ENCODE results near the gene FZD10.

Gene FZD10

GRCh38 chr12:130124605-130125244 is 37.5 kb upstream of the FZD10 start:
- DNase-seq (ENCODE audit: low read depth in 2 of 2): no peak
- H3K4me3 ChIP-seq (replicated peaks in 1 of 2; ENCODE audit: low read depth in 2 of 2, low read length in 2 of 2): no peak overlapping the region
- TF ChIP-seq, protein P1, sequence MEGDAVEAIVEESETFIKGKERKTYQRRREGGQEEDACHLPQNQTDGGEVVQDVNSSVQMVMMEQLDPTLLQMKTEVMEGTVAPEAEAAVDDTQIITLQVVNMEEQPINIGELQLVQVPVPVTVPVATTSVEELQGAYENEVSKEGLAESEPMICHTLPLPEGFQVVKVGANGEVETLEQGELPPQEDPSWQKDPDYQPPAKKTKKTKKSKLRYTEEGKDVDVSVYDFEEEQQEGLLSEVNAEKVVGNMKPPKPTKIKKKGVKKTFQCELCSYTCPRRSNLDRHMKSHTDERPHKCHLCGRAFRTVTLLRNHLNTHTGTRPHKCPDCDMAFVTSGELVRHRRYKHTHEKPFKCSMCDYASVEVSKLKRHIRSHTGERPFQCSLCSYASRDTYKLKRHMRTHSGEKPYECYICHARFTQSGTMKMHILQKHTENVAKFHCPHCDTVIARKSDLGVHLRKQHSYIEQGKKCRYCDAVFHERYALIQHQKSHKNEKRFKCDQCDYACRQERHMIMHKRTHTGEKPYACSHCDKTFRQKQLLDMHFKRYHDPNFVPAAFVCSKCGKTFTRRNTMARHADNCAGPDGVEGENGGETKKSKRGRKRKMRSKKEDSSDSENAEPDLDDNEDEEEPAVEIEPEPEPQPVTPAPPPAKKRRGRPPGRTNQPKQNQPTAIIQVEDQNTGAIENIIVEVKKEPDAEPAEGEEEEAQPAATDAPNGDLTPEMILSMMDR (IDR thresholded peaks at IDR 0.05; ENCODE audit: low read depth, low read length): no peak

DNA sequence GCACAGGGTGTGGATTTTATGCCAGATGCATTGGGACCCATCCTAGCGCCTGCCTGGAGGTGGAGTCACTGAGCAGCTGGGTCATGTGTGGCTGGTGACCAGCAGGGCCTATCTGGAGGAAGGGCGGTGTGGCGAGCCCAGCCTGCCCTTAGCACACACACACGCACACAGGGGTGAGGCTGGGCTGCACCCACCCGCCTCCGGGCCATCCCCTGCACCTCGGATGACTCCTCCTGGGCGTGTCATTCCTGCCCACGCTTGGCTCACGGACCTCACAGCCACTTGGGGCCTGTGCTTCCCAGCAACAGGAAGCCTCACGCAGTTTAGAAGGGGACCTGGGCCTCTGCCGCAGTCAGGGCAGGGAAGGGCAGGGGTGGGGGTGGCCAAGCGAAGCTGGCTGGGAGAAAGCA is 36.2 kb upstream of the FZD10 start:
- TF ChIP-seq, protein P1 (IDR thresholded peaks at IDR 0.05; ENCODE audit: low read depth, low read length): no peak
- no peak for DNase-seq (ENCODE audit: low read depth in 2 of 2)
- H3K4me3 ChIP-seq (replicated peaks in 1 of 2; ENCODE audit: low read depth in 2 of 2, low read length in 2 of 2): no peak overlapping the region

- TF ChIP-seq, protein P1 (IDR thresholded peaks at IDR 0.05; ENCODE audit: low read depth, low read length): no peak
- no peak for DNase-seq (ENCODE audit: low read depth in 2 of 2)
- H3K4me3 ChIP-seq (replicated peaks in 1 of 2; ENCODE audit: low read depth in 2 of 2, low read length in 2 of 2): no peak overlapping the region
These were observed 34.7 kb upstream of the FZD10 start for GRCh38 chr12:130127532-130127911.

DNA sequence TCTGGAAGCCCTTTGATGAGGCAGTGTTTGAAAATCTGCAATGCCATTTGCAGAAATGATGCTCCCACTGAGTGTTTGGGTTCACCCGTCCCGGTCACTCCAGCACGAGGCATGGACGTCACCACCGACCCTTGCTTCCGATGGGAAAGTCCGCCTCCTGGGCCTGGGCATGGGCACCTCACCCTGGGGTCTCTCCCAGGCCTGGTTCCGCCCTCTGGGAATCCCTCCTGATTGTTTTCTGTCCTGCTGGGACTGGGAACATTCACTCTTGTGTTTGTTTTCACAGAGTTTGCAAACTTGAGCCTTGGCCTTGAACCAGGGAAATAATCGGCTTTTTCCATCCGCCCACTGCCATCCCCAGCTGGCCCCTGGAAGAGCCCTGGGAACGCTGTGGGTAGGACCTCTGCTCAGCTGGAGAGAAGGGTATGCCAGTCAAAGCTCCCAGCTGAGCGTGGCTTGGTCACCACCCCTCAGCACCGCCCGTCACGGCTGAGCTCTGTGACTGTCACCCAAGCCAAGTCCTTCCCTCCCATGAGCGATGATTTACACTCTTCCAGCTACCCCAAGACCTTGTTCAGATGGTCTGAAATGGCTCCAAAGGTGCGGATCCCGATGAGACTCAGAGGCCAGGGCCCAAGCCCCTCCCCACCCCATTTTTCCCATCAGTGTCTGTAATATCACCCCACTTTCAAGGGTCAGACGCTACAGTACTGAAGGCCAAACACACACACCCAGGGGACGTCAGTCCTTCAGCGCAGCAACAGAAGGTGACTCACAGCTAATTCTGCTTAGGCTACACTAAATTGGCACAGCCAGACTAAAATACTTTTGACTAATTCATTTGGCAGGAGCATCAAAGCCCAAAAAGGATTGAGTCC is 34.1 kb upstream of the FZD10 start:
- DNase-seq (ENCODE audit: low read depth in 2 of 2): no peak
- TF ChIP-seq, protein P1 (IDR thresholded peaks at IDR 0.05; ENCODE audit: low read depth, low read length): no peak

DNA sequence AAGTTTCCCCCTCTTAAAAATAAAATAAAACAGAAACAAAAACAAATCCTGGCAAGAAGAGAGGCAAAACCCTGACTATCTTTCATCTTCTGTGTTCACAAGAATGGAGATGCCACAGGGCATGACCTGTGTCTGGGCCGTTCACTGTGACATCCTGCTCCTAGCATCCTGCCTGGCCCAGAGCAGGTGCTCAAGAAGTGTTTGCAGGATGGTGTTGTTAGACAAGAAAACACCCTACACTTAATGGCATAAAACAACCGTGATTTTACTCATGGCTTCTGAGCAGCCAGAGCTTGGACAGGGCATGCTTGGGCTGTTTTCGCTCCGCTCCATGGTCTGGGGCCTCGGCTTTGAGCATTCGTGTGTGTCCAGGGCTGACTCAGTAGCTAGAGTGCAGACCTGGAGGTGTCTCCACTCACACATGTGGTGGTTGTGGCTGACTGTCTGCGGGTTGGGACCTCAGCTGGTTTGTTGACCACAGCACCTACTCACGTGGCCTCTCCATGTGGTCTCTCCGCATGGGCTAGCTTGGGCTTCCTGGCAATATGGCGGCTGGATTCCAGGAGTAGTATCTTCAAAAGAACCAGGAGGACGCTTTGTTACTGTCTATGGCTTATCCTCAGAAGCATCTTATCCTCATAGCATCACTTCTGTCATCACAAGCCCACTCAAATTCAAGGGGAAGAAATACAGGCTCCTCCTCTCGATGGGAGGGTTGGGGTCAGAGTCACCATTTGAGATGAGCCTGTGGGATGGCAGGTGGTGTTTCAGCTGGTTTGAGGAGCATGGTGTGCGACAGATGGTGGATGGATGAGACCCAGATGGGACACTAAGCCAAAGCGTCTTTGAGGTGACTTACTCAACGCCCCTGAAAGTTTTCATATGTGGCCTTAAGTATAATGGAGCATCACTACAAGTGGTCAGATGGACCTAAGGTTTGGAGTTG is 33.2 kb upstream of the FZD10 start:
- no peak for DNase-seq (ENCODE audit: low read depth in 2 of 2)
- TF ChIP-seq, protein P1 (IDR thresholded peaks at IDR 0.05; ENCODE audit: low read depth, low read length): no peak
- H3K4me3 ChIP-seq (replicated peaks in 1 of 2; ENCODE audit: low read depth in 2 of 2, low read length in 2 of 2): no peak overlapping the region

More for the DNA sequence above, 34.1 kb upstream of the FZD10 start:
- H3K4me3 ChIP-seq (replicated peaks in 1 of 2; ENCODE audit: low read depth in 2 of 2, low read length in 2 of 2): no peak overlapping the region

- H3K4me3 ChIP-seq (replicated peaks in 1 of 2; ENCODE audit: low read depth in 2 of 2, low read length in 2 of 2): no peak overlapping the region
- TF ChIP-seq, protein P1 (IDR thresholded peaks at IDR 0.05; ENCODE audit: low read depth, low read length): no peak
- DNase-seq (ENCODE audit: low read depth in 2 of 2): no peak
These were observed 31.9 kb upstream of the FZD10 start for GRCh38 chr12:130130346-130130745.

All from cardiac fibroblast (primary cell).